Occipital lobe (tissue), 2 donors: Measurements from ENCODE around the gene MDM4. TPM values are rescaled to one million over a fixed set of nuclear protein-coding genes. Genes with fewer than 3 reads are reported as not detected.
A peak's percentile ranks its signal among the peaks of the same experiment; 100 is the strongest.
"Not testable (repeated sequence)": the region's sequence is repeated elsewhere in the genome, so short reads cannot be mapped to it uniquely, and the experiment has no call there.

Experiments
- DNase-seq: peaks from one replicate; lab custom pipeline; 2025; lab: John Stamatoyannopoulos, UW
- total RNA-seq: library from RNA; depleted of rRNA; stranded (reverse); fragments of >200 nt; gene quantifications from one replicate; pipeline ENCODE4 v1.2.3, GENCODE V29; 2014

MDM4 gene
- 60.4 TPM for total RNA-seq

- DNase-seq: peak; percentile 90
Observed at GRCh38 chr1:204516180-204516879, at the start of gene MDM4. TSS of gene MDM4 (plus strand) at chr1:204516406. CDS start at chr1:204525519, 9,113 bp downstream.

- DNase-seq: peak; percentile 89
Observed at GRCh38 chr1:204466416-204467405, 49.5 kb upstream of the MDM4 start.

- peak; percentile 50 for DNase-seq
Observed at GRCh38 chr1:204468206-204468605, 48.0 kb upstream of the MDM4 start.

- DNase-seq: no peak
Observed at GRCh38 chr1:204468766-204469302, 47.4 kb upstream of the MDM4 start.

- no peak for DNase-seq
Observed at GRCh38 chr1:204469304-204469703, 46.9 kb upstream of the MDM4 start.

GRCh38 chr1:204471687-204472086 is 44.5 kb upstream of the MDM4 start:
- no peak for DNase-seq

- DNase-seq: no peak
Observed at GRCh38 chr1:204472660-204473059, 43.5 kb upstream of the MDM4 start.

GRCh38 chr1:204473400-204473965 is 42.7 kb upstream of the MDM4 start:
- DNase-seq: no peak

- no peak for DNase-seq
Observed at GRCh38 chr1:204475656-204476432, 40.4 kb upstream of the MDM4 start.

GRCh38 chr1:204476563-204476962 is 39.6 kb upstream of the MDM4 start:
- DNase-seq: no peak

GRCh38 chr1:204477036-204477740 is 39.0 kb upstream of the MDM4 start:
- peak; percentile 71 for DNase-seq

- no peak for DNase-seq
Observed at GRCh38 chr1:204478172-204478899, 37.9 kb upstream of the MDM4 start.

- DNase-seq: no peak
Observed at GRCh38 chr1:204478921-204479320, 37.3 kb upstream of the MDM4 start.

- DNase-seq: no peak
Observed at GRCh38 chr1:204479387-204480136, 36.6 kb upstream of the MDM4 start.

GRCh38 chr1:204480515-204480914 is 35.7 kb upstream of the MDM4 start:
- no peak for DNase-seq

- no peak for DNase-seq
Observed at GRCh38 chr1:204483791-204484190, 32.4 kb upstream of the MDM4 start.

- DNase-seq: not testable (repeated sequence)
Observed at GRCh38 chr1:204486513-204487255, 29.5 kb upstream of the MDM4 start.

- DNase-seq: no peak
Observed at GRCh38 chr1:204487256-204487615, 29.0 kb upstream of the MDM4 start.
